ENCODE measurements around the gene SORCS2.

Gene SORCS2

DNA sequence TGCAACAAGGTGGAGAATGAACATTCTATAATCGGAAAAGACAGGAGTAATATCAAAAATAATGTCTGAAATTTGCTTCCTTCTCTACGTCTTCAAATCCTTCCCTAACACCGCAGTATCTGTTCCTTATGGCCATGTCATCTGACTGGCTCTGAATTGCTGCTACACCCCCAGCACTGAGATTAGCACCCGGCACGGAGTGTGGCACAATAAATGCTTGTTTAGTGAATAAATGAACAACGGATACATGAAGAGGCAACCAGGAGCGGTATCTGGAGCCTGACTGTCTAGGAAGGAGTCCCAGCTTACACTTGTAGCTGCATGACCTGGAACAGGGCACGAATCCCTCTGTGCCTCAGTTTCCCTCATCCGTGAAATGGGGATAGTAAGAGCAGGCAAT lies 583.1 kb downstream of the SORCS2 start:
- DNase-seq, result no peak

DNA sequence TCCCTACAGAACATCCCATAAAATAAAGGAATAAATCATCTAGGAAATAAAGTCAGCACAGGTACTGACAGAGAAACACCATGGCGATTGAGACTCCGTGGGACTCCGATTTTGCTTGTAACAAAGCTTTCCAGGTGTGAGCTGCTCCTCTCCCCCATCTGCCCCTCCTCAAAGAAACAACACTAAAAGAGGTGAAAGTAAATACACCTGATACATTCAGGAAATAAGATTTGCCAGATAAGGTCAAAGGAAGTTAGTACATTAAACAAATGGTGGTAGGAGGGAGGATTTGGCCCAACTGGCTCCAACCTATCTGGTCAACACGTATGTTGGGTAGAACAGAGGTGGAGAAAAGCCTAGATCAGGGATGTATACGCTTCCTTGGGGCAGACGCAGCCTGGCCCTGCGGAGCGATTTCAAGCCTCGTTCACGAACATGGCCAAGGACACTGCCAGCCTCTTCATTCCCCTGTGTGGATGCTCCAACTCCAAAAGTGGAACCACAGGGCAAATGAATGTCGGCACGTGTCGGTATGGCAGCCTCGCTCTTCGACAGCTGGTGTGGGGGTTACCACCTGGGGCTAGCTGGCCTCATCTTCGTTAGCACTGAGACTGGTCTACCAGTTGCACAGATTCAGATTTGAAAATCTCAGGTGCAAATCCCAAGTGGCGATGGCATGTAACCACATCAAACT lies 584.8 kb downstream of the SORCS2 start:
- DNase-seq, result no peak

DNA sequence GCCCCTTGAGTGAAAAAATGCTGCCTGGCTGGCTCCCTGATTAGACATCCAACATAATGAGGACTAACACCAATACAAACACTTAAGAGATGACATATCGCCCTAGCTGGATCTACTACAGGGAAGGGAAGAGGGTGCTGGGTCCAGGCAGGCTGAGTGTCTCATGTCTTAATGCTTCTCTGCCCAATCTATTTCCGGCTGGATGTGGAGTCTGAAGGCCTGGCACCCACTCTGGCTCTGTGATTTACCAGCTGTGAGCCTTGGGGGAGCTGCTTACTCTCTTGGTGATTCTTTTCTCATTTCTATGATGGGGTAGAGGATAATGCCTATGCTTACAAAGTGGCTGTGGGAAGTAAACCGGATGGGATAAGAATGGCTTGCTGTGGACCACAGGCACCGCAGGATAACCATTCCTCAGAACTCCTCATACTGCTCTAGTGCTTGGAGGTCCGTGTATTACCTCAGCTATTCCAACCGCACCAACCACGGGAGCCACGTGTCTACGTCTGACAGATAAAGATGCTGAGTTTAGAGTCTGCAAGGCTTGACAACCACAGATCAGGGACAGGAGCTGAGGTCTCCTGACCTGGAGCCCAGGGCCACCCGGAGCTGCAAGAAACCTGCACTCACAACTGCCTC lies 585.7 kb downstream of the SORCS2 start:
- no peak for DNase-seq

DNA sequence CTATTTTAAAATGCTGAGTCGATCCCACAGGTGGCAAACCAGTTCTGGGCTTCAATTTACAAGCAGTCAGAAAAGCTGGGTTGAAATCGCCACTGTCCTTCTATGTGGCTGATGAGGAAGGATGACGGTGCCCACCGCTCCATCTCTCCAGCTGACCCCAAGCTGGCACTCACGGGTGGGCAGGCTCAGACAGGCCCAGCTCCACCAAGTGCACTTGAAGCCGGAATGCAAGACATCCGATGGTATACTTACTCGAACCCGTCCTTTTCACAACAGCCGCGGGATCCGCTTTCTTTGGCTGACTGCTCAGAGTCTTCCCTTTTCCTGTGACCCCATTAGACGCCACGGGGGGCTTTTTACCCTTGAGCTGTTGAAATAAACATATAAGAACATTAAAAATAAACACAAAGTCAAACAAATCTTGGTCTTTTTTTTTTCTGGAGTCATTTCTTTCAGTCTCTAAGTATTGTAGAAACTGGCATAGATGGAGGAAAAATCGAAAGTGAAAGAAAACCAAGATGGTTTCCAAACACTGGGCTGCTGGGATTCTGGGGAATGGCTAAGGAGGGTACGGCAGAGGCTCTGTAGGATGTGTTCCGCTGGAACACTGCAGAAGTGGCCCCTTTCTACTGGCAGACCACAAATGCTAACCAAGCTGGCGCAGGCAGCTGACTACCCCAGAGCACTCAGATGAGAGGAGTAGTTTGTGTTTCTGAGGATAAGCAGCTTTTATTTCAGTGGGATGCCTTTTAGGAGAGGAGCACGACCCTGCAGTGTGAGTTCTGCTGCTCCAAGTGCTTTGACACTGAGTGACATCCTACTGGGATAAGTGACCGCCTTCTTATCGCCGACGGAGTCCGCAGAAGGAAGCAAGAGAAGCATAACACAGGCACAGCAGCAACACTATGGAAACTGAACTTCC lies 586.4 kb downstream of the SORCS2 start:
- no peak for DNase-seq

DNA sequence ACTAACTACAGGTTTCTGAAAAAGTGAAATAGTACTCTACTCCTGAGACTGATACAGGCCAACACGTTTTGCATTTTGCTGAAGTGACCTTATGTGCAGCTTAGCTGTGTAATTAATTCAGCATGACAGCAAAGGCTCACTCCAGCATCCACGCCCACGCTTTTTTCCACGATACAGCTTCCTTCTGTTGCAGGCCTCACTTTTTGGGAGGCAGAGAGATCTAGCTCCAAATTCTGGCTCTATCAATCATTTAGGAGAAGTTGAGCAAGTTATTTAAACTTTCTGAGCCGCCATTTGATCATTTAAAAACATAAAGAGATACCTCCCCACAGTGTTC lies 587.1 kb downstream of the SORCS2 start:
- no peak for DNase-seq

DNA sequence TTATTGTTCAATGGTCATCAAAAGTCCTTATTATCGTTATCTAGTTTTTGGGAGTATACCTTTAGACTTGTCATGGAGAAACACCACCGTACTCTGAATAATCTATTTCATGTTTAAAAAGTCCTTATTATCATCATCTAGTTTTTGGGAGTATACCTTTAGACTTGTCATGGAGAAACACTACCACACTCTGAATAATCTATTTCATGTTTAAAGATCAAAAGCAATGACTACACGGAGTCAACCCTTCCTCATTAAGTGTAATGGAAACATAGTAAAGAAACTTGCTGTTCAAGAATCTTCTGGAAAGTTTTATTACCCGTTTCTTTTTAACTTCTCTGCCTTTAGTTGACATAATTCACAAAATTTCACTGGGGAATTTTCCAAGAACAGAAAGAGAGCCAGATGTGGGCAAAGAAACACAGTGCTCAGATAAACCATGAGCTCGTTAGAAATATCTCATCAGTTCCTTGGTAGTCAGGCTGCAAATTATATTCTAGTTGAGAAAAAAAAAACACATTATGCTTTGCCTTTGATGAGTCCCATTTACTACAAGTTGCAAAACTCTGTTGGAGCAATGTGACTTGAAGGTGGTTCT lies 588.5 kb downstream of the SORCS2 start:
- DNase-seq, result no peak

DNA sequence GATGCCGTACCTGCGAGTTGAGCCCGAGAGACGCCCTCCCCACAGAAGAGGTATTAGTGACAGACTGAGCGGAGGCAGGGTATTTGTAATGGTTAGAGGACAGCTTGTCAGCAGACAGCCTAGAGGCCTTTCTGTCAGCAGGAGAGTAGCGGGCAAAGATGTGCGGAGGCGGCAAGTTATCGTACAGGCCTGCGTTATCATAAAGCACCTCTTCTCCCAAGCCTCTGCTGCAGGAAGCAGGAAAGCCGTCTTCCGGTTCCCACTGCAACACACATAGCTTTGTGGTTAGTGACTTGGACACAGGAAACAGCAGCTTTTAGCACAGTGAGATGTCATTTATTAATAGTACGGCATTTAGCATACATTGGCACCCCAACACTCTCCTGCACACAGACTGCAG lies 589.0 kb downstream of the SORCS2 start:
- no peak for DNase-seq

DNA sequence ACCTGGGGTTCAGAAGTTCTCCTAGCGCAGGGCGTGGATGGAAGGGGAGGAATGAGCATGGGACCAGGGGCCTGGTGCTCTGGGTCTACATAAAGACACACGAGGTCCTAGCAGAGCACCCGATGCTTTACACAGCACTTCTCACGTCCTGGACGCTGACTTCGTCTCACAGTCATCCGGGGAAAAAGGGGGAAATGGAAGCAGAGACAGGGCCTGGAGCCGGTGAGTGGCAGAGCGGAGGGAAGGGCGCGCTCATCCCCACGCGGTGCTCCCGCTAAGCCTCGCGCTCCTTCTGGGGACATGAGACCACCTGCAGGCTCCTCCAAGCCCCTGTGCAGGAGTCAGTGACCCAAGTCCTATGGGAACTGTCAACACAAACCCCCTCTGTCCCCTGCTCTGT lies 589.7 kb downstream of the SORCS2 start:
- no peak for DNase-seq

DNA sequence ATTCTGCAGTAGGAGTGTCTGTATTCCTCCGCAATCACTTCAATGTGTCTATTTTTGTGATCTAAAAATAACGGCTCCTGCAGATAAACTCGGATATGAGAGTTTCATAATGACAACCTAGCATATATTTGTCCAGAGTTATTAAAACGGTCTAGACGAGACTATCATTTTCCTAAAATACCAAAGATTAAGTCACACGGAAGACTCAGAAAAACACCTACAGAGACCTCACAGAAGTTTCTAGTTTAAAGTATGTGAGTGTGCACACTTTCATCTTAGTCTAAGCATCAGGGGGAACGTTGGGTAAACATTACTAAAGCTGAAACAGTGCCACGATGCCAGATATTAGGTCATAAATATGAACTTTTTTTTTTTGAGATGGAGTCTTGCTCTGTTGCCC lies 590.4 kb downstream of the SORCS2 start:
- no peak for DNase-seq

DNA sequence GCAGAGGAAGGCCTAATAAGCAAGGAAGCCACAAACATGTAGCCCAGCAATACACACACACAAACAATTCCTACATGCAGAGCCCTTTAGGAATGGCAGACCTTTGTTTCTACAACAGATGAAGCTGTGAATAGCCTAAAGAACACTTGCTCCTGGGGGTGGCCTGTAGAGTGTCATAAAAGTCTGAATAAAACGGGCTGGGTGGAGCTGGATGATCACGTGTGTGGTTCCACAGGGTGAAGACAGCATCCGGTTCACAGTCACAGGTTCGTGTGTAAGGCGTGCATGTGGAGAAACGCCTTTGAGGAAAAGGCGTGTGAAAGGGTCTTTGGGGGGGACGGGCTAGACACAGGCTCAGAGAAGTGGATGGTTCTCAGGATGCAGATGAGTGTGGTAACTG lies 591.2 kb downstream of the SORCS2 start:
- no peak for DNase-seq

DNA sequence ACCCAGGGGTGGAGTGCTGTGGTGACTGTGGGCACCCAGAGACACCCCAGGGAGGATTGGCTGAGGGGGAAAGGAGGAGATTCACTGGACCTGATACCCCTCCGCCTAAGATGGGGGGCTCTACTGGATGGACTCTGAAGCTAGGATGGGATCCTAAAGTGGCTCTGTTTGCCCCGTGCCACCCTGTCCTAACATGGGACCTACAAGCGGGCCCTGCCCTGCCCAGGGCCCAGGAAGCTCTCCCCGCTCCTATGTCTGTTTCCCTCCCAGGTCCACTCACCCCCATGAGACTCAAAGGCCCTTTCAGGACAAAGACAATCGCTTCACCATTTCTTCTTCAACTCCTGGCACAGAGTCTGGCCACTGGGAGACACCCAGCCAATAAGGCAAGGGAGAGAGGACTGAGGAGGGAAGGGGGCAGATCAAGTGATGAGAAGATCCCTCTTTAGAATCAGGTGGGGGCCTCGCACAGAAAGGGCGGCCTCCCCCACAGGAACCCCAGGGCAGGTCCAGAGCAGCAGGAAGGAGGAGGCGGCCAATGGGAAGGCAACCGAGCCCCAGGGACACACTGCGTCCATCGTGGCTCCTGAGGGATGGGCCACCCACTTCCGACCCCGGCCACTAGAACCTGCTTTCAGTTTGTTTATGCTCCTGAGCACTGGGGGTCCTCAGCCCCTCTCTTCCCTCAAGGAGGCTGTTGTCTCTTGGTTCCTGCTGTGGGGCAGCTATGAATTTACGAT lies 592.0 kb downstream of the SORCS2 start:
- DNase-seq, result no peak

DNA sequence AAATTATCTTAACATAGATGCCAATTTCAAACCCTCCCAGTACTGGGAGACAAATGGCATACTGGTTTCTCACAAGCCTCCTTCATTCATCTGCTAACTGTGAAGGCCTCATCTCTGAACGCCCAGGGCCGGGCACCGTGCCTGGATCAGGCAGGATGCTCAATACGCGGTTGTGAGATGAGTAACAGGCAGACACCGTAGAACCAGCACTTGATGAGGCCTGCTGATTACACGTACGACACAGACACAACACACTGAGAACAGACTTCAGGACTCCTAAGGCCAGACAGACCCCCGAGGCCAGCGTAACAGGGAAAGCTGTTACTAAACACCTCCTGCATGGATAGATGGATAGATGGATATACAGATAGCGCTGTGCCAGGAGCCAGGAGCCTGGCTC lies 592.7 kb downstream of the SORCS2 start:
- DNase-seq, result no peak

DNA sequence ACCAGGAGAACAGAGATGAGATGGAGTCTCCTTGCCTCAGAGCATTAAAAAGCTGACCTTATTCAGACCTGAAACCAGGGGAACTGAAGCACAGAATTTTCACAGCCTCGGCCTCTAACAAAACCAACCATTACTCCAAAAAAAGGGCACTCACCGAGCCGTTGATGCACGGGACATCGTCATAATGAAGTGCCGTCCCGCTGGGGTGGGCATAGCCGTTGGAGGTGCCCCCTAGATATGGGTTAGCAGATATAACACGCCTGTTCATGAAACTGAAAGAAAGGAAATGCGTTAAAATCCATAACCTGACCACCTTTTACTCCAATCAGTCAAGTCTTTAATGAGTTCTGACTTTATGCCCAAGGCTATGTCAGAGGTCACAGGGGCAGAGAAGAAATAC lies 593.7 kb downstream of the SORCS2 start:
- no peak for DNase-seq

DNA sequence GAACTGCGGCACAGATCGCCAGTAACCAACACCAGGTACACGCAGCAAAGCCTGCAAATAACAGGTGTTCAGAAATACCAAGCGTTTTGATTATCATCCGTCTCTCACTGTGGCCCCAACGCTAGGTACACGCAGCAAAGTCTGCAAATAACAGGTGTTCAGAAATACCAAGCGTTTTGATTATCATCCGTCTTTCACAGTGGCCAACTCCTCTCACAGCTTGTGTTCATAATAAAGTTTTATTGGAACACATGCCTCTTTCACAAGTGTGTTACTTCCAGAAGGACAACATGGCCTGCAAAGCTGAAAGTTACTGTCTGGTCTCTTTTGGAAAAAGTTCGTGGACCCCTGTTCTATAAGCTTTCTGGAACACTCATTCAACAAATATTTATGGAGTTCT lies 594.2 kb downstream of the SORCS2 start:
- DNase-seq, result no peak

DNA sequence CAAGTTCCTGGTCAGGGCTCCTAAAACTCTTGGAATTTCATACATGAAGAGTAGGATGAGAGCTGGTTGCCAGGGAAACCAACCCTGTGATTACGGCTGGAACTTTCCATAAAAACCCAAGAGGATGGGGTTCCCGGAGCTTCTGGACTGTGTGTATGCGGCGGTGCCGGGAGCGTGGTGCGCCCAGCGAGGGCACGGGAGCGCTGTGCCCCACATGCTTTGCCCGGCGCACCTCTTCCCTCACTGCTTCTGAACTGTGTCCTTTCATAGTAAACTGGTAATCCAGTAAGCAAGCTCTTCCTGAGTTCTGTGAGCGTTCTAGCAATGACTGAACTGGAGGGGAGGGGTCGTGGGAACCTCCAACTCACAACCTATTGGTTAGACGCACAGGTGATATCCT lies 594.7 kb downstream of the SORCS2 start:
- no peak for DNase-seq

DNA sequence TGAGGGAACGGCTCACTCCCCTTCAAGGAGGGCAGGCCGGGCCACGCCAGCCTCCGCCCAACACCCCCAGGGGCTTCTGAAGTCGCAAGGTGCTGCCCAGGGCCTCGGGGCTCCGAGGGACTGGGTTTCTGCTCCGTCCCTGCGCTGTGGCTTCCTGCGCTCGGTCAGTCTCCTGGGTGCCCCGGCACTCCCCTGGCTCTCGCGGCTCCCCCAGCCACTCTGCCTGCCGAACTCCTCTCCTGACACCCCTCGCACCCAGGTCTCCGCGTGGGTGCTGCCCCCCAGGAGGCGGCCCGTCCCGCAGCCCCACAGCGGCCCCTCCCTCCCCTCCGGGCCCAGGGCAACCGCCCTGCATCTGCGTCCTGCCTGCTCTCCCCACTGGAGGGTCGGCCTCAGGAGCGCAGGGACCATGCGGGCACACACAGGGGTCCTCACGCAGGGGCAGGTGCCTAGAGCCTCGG lies 595.4 kb downstream of the SORCS2 start:
- no peak for DNase-seq

DNA sequence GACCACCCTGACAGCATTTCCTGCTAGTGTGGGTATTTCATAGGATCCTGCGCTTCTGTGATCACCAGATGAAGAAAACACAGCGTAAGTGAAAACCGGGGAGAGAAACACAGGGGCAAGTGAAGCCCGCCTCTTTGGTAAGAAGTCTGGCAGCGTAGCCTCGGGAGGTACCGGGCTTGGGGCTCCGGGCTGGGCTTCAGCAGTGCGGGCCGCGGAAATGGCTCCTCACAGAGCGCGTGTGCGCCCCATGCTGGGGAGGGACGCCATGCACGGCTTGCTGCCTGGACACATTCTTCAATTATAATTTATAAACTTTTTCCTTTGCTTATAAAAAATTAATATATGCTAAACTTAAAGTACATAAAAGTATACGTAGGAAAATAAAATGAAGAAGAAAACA lies 595.9 kb downstream of the SORCS2 start:
- DNase-seq, result no peak

DNA sequence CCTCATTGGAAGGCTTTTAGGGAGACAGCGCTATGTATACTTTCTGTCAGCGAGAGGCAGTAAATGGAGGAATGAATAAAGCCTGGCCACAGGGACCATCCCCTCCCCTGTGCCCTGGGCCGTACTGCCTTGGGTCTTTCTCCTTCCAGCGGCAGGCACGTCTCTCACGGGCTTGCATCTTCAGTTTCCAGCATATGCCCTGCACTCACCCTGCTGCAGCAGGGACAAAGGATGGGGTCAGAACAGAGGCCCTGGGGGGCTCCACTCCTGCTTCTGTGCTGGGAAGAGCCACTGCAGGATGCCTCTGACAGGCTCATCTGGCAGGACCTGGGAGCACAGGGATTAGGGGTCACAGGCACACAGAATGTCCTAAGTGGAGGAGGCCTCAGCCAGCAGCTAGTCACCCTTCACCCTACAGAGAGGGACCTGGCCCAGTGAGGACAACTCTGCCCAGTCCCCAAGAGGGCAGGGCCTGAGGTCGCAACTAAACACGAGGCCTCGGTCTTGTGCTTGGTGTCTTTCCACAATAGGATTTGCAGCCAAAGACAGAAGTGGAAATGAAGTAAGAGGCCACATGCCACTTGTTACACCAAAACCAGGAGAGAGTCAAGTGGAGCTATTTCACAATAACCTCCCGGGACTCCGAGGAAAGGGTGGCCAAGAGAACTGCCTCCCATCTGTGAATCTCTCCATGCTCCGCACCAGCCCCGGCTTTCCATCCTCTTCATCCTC lies 596.5 kb downstream of the SORCS2 start:
- DNase-seq, result no peak

DNA sequence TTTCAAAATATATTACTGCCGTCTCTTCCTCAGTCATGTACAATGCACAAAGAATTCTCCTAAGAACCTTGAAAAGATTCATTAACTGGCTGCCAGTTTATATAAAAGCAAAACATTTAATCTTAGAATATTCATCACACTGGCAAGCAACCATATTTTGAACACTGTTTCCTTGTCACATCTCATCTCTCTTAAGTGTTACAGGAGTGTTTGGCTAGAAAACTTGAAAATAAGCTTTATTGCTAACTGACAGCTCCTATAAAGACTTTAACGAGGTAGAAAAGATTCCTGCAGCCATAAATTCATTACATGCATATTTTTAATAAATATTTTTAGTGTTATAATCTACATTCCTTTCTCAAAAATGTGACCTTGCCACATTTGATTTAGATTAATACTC lies 597.7 kb downstream of the SORCS2 start:
- no peak for DNase-seq

DNA sequence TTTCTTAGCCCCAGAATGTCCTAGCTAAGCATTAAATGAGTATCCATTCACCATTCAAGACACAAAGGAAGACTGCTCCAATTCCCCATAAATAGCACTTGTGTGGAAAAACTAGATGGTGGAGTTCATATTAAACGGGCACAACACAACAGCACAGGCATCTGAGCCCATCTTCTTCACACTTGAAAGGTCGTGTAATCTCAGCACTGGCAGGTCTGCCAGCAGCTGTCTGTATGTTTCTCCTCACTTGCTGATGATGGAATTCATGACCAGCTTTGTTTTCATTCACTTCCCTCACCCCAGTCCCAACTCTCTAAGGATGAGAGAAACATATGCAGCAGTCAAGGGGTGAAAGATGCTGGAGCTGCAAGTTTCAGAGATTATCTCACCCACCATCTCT lies 598.7 kb downstream of the SORCS2 start:
- no peak for DNase-seq
